Superior temporal gyrus (tissue), 1 donor: ENCODE data around the gene BDKRB2.

Experiments used
- DNase-seq: peaks from one replicate; pipeline ENCODE4 v3.0.0-alpha.2; 2016; ENCODE audit errors: extremely low spot score

The BDKRB2 gene

DNA sequence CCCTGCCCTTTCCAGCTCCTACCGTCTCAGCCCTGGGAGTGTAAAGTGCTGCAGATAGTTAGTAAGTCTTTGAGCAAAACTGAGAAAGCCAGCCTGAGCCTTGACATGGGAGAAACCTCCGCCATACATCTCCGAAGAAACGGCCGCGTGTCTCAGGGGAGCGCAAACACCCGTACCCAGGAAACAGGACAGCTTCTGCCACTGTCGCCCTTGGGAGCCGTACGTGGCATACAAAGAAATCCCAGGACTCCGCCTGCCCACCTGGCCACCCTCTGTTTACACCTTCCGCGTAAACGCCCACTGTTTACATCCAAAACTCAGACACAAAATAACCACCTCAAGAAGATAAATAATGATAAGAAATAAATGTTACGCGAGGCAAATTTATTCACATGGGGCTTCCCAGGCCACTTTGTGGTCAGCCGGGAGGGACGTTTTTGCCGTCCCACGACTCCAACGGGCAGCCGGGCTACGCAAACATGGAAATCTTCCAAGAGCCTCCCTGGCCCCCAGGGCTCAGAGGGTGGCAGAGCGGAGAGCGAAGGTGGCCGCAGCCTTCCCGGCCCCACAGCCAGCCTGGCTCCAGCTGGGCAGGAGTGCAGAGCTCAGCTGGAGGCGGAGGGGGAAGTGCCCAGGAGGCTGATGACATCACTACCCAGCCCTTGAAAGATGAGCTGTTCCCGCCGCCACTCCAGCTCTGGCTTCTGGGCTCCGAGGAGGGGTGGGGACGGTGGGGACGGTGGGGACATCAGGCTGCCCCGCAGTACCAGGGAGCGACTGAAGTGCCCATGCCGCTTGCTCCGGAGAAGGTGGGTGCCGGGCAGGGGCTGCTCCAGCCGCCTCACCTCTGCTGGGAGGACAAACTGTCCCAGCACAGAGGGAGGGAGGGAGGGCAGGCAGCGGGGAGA is at the start of gene BDKRB2:
TSS of gene BDKRB2 (plus strand) at position 689 of the 908 bp plus-strand sequence. CDS start 32,269 bp downstream, outside the sequence.
- DNase-seq, result peak; percentile 67

DNA sequence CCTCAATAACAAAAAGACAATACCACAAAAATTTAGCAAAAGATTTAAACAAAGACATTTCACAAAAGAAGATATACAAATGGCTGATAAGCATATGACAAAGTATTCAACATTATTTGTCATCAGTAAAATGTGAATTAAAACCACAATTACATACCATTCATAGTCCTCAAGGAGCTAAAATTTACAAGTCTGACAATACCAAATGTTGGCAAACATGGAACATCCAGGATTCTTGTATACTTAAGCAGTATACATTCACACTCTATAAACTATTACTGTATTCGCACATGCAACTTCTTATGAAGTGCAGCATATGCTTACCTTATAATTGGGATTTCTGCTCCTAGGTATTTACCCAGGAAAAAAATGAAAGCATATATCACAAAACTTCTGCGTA is 49.7 kb upstream of the BDKRB2 start:
- DNase-seq, result no peak

DNA sequence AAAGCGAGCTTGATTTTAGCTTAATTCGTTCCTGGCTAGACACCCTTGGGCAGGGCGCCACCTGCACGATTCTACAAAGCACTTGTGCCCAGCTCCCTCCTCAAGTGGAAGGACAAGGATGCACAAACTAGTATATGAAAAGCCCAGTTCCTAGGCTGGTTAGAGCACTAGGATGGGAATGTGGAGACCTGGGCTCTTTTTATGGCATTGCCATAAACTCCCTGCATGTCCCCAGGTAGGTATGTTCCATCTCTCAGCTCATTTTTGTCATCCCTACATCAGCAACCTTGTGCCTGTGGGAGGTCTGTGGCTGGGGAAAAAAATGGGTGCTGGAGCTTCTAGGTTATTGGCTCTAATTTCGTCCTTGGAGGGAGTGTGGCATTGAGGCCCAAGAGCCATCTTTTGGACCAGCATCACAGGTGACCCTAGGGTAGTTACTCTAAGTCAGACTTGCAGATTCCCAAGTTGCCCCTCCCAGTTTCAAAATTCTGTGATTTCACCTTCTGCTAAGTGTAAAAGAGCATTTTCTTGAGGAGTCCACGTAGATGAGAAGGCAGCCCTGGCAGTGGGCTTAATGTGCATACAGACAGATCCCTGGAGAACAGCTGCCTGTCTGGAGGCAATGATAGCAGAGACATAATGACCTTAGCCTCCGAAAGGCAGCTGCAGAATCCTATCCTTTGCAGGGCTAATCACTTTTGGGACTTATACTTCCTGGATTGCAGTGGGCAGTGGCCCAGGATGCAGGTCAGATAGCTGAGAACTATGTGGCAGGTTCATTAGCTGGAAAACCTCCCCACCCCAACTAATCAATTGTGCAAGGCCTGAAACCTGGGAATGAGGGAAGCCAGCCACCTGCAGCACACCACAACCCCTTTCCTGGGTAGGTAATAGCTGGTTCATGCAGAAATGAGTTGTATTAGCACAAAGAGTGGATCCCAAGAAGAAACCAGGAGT is 47.6 kb upstream of the BDKRB2 start:
- DNase-seq, result no peak

DNA sequence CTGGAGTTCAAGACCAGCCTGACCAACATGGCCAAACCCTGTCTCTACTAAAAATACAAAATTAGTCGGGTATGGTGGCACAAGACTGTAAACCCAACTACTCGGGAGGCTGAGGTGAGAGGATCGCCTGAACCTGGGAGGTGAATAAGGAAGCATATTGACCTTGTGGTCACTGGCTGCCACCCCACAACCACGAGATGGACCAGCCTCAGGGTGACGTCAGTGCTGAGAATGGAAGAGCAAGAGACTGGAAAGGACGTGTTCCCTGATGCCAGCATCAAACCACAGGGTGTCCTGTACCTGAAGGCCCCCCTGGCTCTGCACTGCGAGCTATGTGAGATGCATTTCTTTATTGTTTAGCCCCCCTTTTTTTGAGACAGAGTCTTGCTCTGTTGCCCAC is 45.9 kb upstream of the BDKRB2 start:
- DNase-seq, result no peak

DNA sequence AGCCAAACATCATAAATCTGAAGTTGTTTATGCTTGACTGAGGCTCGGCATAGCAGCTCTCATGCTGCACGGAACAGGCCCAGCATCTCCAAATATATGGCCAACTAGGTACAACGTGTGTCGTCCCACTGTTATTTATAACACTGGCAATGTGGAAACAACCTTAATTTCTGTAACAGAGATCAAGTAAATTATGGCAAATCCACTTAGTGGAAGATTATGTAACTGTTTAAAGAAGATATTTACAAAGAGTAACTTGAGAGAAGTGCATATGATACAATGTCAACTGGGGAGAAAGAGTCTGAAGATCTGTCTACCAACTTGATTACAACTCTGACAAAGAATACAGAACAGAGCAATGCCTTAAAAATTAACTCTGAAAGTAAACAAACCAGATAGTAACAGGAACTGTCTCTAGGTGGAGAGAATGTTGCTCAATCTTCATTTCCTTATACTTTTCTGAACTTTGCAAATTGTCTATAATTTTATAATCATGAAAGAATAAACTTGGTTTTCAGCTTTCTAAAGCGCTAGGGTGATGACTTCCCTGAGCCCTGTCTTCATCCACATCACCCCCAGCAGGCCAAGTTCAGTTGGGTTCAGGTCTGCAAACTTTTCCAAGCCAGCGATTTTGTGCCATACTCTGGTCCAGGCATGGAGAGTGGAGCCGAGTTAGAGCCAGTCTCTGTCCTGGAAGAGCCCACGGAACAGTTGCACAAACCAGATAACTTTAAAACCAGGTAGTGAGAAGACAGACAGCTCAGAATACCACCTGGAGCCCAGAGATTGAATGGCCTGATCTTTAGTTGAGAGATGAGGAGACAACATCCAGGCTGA is 44.3 kb upstream of the BDKRB2 start:
- DNase-seq, result no peak

DNA sequence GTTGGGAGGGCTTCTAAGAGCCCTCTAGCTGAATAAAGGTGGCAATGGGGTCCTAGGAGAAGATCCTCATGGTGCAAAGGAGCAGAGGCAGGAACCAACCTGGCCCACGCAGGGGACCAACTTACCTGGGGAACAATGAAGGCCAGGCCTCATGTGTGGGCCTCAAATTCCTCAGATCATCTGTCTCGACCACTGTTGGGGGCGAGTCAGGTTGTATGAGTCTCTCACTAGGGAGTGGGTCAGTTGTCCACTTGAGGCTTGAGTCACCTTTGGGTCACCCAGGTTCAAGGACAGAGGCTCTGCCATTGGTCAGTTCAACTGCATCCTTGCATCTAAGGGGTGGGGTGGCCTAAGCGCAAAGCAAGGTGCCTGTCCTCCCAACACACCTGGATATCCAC is 43.7 kb upstream of the BDKRB2 start:
- DNase-seq, result no peak

DNA sequence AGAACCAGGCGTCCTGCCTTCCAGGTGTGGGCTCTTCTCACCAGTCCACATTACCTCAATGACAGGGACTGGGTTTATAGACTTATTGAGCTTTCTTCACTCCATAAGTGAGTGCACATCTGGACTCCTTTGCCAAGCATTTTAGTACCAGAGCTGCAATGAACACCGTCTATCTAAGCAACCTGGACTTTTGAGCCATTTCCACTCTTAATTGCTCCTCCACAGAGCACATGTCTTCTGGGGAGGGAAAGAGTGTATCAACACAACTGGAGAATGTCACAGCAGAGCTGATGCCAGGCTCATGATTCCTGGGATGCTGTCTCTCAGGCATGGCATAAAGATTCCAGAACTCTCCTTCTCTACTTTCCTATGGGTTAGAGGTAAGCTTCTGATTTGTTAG is 43.0 kb upstream of the BDKRB2 start:
- DNase-seq, result no peak

DNA sequence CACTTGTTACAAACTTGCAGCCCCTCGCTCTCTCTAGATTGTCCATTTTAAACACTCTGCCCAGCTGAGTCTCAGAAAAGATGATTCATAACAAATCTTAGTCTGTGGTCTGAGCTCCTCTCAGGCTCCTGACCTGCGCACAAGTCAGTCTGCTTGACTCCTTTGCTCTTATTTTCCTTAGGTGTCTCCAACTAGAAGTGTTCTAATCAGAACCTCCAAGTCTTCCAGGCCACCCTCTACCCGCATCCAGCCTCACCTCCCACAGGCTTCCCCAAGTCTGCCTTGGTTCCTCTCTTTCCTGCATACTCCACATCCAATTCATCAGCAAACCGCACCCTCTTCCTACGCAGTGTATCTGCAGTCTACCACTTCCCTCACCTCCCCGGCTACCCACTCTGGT is 42.4 kb upstream of the BDKRB2 start:
- no peak for DNase-seq

DNA sequence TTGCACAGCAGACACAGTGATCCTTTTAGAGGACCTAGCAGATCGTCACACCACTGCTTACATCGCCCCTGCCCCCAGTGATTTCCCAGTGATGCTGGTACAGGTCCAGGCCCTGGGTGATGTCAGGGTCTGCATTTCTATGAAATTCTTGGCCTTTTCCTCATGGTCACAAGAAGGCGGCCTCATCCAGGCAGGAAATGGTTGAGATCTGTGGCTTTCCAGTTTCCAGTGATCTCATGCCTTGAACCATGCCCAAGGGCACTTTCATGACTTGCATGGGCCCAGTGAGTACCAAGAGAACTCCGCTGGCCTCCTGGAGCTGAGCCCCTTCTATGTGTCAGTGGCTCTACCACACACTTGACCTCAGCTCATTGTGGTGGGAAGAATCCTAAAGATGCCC is 41.9 kb upstream of the BDKRB2 start:
- DNase-seq, result no peak

DNA sequence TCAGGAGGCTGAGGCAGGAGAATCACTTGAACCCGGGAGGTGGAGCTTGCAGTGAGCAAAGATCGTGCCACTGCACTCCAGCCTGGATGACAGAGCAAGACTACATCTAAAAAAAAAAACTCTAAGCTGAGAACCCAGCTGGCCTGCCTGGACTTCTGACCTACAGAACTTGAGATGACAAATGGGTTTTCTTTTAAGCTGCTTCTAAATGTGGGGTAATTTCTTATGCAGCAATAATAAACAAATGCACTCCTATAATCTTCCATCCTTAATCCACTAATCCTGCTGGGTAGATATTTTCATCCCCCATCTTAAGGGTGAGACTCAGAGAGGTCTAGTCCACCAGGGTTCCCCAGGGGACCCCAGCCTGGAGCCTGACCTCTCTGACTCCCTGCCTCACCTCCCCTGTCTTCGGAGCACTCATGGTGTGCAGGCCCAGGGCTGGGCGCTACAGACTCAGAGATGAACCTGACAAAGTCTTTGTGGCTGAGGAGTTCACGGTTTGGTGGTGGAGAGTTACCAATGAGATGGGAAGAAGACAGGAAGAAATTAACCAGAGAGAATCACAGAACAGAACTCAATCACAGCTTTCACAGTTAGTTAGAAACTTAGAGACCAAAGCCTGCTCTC is 39.7 kb upstream of the BDKRB2 start:
- no peak for DNase-seq

DNA sequence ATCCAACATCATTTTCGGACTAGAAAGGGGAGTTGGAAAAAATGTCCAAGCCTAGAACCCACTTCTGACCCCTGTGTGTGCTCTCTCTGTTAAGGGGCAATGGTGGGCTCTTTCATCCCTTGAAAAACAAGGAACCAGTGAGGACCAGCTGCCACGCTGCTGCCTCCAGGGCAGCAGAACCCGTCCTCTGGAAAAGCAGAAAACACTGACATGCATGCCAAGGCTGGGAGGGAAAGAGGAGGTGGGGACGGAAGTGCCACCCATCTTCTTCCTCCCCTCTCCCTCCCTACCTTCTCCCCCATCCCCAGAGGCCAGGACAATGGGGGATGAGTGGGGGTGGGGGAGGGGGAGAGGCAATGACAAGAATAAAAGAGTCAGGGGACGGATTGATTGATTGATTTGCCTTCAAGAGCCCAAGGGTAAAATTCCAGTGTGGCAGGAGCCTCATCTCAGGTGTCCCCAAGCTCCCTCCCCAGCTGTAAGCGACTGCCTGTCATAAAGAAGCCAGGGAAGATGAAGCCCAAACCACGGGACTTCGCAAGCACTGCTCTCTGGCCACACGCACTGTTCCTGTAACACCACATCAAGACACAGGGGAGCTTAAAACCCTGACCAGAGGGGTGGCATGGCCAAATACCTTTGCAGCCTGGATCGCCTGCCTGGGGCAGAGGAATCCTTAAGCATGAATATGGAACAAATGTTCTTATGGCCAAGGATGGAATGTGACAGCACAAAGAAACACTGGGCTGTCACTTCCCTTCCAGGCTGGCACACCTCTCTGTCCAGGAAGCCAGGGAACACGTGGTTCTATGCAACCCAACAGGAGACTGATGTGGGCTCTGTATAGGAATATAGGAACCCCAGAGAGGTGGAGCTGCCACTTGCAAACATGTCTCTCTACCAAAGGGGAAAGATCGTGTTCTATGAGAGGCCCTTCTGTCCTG is 38.9 kb upstream of the BDKRB2 start:
- no peak for DNase-seq

DNA sequence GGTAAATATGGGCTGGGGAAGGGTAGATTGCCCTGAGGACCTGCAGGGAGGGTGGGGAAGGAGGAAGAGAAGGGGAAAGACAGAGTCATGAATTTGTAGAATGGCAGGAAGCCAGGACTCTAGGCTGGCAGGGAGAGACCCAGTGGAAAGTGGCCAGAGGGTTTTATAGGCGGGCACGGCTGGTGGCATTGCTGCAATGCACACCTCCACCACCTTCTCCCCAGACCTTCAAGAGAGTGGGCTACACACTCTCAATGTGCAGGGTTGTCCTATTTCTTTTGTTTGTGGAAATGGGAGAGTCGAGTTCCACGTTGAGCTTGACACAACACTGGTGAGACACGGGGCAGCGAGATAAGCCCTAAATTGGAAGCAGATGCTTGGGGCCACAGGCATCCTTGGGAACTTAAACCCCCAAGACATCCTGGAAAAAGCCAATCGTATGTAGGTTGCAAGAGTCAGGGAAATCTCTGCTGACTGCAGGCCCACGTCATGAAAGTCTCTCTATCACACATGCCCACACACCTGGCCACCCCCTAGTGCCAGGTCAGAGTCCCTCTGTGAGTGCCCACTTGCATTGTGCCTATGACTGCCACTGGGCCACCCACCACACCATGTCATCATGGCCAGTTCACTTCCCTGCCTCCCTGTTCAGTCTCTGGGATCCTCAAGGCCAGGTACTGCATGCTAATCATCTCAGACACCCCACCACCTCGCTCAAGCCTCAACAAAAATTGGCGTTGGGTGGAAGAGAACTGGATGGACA is 38.0 kb upstream of the BDKRB2 start:
- DNase-seq, result no peak

DNA sequence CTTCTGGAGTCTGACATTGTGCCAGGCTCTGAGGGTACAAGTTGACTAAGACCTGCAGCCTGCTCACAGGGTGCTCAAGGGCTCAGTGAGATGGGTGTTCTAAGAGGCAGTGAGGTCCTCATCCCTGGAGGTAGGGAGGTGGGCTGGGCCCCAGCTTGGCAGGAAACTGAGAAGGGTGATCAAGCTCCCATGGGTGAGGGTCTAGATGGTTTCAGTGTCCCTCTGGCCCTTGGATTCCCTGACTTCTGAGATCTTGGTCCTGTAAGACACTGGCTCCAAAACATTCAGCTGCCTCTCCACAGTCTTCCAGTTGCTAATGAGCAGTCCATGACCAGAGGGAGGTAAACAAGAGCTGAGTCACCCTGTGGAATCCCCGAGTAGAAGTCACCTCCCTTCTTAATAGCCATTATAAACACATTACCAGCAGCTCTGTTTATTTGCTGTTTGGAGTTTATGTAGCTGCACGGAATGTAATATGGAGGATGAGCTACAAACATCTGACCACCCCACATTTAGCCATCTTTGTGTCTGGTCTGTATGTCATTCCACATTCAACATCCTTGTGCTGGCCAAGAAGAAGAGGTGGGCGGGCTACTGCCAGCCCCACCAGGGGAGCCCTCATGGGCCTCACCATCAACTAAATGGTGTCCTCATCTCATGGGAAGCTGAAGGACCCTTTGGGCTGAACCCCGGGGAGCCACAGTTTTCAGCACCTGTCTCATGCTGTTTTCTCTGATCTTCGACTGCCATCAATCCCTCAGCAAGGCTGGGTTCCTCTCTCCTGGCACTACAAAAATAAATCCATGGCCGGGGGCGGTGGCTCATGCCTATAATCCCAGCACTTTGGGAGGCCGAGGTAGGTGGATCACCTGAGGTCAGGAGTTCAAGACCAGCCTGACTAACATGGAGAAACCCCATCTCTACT is 37.2 kb upstream of the BDKRB2 start:
- no peak for DNase-seq

DNA sequence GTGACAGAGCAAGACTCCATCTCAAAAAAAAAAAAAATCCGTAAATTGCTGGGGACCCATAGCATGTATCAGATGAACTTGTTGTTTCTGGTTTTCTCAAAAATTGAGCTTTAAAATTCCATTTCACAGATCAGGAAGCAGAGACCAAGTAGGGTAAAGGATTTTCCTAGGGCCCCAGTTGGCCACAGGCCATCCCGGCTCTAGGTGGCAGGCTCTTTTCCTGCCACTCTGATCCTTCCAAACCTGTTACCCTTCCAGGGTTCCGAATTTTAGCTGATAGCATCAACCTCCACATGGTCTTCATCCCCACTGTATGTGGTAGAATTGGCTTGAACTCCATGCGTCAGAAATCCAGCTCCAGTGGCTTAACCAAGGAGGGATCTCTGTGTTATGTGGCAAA is 36.1 kb upstream of the BDKRB2 start:
- no peak for DNase-seq

DNA sequence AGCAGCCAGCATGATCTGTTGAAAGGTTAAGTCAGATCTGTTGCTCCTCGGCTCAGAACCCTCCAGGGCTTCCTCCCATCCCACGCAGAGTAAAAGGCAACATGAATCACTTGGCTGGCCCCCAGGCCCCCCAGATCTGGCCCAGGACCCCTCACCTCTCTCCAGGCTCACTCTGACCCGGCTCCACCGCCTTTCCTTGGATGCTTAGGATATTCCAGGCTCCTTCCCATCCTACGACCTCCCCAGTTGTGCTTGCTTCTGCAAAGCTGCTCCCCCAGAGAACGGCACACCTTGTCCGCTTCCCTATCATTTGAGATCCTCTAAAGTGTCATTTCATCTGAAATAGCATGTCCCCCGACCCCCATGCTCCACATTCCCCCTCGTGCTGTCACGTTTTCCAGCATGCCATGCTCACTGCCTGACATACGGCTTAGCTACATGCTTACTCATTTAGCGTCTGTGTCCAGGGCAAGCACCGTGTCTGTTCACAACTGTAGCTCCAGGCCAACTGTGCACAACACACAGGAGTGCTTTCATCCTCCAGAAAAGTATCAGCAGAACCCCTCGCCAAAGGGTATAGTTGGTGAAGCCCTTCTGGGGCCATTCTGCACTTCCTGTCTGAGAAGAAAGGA is 33.6 kb upstream of the BDKRB2 start:
- no peak for DNase-seq

DNA sequence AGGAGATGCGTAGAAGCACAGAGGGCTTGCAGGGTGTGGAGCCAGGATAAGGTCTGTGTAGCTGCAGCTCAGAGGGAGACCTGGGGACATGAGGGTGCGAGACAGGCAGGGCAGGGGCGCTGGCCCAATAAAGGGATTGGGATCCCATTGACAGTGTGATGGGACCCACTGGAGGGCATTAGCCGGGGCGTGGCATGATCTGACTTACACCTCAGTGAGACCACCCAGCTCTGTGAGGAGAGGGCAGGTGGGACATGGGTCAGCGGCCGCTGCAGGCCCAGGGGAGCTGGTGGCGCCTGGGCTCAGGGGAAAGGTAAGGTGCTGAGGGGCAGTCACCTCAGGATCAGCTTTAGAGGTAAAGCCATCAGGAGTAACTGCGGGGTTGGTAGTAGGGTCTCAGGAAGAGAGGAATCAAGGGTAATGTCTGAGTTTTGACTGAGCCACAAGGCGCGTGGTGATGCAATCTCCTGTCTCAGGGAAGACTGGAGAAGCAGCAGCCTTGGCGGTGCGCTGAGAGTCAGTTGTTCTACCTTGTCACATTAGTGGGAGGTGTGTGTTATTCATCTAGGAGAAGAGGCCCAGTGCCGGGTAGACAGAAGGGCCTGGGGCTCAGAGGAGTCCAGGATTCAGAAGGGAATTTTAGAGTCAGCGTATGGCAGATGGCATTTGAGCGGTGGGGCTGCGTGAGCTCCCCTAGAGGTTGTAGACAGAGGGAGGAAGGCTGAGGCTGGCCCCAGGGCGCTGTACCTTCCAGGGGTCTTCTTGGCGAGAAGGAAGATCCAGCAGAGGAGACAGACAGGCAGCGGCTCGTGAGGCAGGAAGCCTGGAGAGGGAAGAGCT is 30.8 kb upstream of the BDKRB2 start:
- DNase-seq, result no peak

DNA sequence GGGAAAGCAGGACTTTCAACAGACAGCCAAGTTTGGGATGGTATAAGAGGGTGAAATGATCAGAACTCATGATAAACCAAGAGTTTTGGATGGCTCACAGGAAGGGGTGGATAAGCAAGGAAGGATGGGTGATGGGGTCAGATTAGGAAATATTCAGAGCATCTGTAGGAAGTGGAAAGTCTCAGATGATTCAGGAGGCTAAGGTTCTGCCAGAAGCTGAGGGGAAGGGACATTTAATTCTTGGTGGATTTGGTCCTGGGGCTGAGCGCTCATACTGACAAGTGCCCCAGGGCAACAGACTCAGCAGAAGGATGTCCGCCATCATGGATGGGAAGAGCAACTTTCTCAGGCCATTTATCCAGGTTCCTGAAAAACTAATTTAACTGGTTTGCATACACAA is 28.4 kb upstream of the BDKRB2 start:
- DNase-seq, result no peak
